ENCODE data around the gene SMC1B. TPM values are rescaled to one million over a fixed set of nuclear protein-coding genes. Genes with fewer than 3 reads are reported as not detected.
A peak's percentile ranks its signal among the peaks of the same experiment; 100 is the strongest.

SMC1B gene
- total RNA-seq, 3 donors from 2014 or later, result not detected

DNA sequence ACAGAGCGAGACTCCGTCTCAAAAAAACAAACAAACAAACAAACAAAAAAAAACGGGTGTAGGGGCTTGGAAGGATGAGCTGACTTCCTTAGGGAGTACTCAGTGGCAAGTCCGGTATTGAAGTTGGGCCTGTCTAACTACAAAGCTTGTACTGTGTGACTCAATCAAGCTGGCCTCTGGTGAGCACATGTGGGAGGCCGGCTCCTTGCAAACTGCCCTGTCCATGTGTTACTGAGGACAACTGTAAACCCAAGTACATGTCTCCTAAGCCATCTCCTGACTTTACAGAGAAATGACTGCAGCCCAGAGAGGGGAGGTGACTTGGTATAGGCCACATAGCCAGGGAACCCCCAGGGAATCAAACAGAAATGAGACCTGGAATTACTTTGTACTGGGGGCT lies 11.7 kb upstream of the SMC1B start:
- H3K27ac ChIP-seq, result peak overlapping the region in 1 of 2 donors; percentile 21
- no peak overlapping the region for H3K4me3 ChIP-seq
- H3K36me3 ChIP-seq, result no peaks in the 10 kb centered on the region
- DNase-seq (ENCODE audit: low spot score in 2 of 2), result no peak
- H3K27me3 ChIP-seq, result no peaks in the 10 kb centered on the region
- intact Hi-C loops (cut with DNase I; ENCODE audit: low total_unique reads), result loop anchor here (1.0 kb wide), 1 partner anchor 10 kb away; no protein-coding TSS in a partner anchor
- TF ChIP-seq, protein P1, sequence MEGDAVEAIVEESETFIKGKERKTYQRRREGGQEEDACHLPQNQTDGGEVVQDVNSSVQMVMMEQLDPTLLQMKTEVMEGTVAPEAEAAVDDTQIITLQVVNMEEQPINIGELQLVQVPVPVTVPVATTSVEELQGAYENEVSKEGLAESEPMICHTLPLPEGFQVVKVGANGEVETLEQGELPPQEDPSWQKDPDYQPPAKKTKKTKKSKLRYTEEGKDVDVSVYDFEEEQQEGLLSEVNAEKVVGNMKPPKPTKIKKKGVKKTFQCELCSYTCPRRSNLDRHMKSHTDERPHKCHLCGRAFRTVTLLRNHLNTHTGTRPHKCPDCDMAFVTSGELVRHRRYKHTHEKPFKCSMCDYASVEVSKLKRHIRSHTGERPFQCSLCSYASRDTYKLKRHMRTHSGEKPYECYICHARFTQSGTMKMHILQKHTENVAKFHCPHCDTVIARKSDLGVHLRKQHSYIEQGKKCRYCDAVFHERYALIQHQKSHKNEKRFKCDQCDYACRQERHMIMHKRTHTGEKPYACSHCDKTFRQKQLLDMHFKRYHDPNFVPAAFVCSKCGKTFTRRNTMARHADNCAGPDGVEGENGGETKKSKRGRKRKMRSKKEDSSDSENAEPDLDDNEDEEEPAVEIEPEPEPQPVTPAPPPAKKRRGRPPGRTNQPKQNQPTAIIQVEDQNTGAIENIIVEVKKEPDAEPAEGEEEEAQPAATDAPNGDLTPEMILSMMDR (IDR thresholded peaks at IDR 0.05), result no peak
- no peak for TF ChIP-seq POLR2A (IDR thresholded peaks at IDR 0.05)
- no peaks in the 10 kb centered on the region for H3K4me1 ChIP-seq
- H3K9me3 ChIP-seq, result peaks cover 0 to 3% of the 10 kb centered on the region in 2 donors

DNA sequence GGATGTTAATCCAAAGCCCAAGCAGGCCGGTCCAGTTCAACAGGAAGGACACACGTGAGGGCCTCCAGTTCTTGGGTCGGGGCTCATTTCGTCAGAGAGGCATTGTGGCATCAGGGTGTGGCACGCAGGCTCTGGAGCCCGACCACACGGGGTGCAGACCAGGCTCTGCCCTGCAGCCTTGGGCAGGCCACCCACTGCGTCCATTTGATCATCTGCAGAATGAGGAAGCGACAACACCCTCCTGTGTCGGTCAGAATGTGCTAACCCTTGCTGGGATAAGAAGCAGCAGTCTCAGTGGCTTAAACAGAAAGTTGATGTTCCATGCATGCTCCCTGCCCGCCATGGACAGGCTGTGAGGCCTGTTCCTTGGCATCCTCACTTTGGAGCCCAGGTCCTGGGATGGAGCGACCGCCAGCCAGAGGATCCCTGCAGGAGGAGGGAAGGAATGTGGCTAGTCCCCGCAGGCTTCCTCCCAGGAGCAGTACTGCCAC lies 10.9 kb upstream of the SMC1B start:
- H3K9me3 ChIP-seq, result peaks cover 0 to 3% of the 10 kb centered on the region in 2 donors
- H3K4me3 ChIP-seq, result no peak overlapping the region
- no peaks in the 10 kb centered on the region for H3K27me3 ChIP-seq
- H3K36me3 ChIP-seq, result no peaks in the 10 kb centered on the region
- TF ChIP-seq POLR2AphosphoS5 (IDR thresholded peaks at IDR 0.05), result peak in 1 of 3 donors; percentile 20
- TF ChIP-seq POLR2A (IDR thresholded peaks at IDR 0.05), result no peak
- H3K27ac ChIP-seq, result peak overlapping the region in 1 of 2 donors; percentile 21
- DNase-seq (ENCODE audit: low spot score in 2 of 2), result peak; percentile 38 to 60
- no peaks in the 10 kb centered on the region for H3K4me1 ChIP-seq
- intact Hi-C loops (cut with DNase I; ENCODE audit: low total_unique reads), result no loop called here

DNA sequence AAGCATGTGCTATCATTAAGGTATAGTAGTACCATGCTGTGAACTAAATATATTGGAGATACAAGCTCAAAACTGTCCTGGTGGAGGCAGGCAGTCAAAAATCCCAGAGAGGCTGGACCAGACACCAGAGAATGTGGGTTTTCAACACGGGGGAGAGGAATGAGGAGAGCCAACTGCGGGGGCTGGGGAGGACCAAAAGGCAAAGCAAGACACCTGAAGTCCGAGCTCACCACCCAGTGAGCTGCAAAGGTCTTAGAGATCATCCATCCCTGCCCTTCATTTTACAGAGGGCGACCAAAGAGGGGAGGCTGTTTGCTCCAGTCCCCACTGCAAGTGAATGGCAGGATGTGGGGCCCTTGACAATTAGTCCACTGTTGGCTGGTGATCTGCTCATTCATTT lies 10.1 kb upstream of the SMC1B start:
- no peaks in the 10 kb centered on the region for H3K4me1 ChIP-seq
- peak overlapping the region in 1 of 2 donors; percentile 34 for H3K27ac ChIP-seq
- peaks cover 0 to 3% of the 10 kb centered on the region in 2 donors for H3K9me3 ChIP-seq
- intact Hi-C loops (cut with DNase I; ENCODE audit: low total_unique reads), result no loop called here
- H3K4me3 ChIP-seq, result no peak overlapping the region
- no peaks in the 10 kb centered on the region for H3K36me3 ChIP-seq
- no peak for TF ChIP-seq POLR2A (IDR thresholded peaks at IDR 0.05)
- no peak for TF ChIP-seq POLR2AphosphoS5 (IDR thresholded peaks at IDR 0.05)
- TF ChIP-seq, protein P1 (IDR thresholded peaks at IDR 0.05), result no peak
- no peaks in the 10 kb centered on the region for H3K27me3 ChIP-seq
- DNase-seq (ENCODE audit: low spot score in 2 of 2), result peak in 1 of 2 donors; percentile 22

DNA sequence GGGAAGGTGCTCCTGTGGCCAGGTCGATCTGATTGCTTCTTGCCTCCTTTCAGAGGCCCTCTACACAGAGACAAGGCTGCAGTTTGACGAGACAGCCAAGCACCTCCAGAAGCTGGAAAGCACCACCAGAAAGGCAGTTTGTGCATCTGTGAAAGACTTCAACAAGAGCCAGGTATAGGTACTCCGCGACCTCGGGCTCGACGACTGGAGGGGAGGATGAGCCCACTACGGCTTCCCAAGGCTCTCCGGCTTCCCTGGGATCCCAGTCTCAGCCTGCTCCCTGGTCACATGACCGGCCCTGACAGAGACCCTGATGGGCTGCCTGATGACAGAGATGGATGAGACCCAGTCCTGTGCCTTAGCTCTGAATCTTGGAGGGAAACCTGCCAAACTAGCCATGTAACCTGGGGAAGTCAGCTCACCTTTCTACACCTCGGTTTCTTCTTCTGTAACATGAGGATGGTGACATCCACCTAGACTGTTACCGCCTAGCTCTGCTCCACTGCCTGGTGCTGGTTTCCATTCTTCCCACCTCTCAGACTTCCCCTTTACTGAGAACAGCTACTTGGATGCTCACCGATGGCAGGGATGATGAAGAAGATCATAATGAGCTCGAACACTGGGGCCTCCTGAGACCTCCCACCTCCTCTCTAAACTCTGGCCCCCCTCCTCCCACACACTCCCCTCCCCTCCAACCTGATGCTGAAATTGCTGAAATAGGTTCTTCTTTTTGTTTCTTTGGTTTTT lies 9.0 kb upstream of the SMC1B start:
- TF ChIP-seq POLR2A (IDR thresholded peaks at IDR 0.05) (no peak), POLR2AphosphoS5 (IDR thresholded peaks at IDR 0.05) (no peak)
- TF ChIP-seq, protein P1 (IDR thresholded peaks at IDR 0.05), result no peak
- H3K27ac ChIP-seq, result no peak overlapping the region
- intact Hi-C loops (cut with DNase I; ENCODE audit: low total_unique reads), result no loop called here
- peak in 1 of 2 donors; percentile 33 for DNase-seq (ENCODE audit: low spot score in 2 of 2)
- no peak overlapping the region for H3K4me3 ChIP-seq
- peaks cover 0 to 3% of the 10 kb centered on the region in 2 donors for H3K9me3 ChIP-seq
- H3K36me3 ChIP-seq, result no peaks in the 10 kb centered on the region
- H3K4me1 ChIP-seq, result no peaks in the 10 kb centered on the region
- no peaks in the 10 kb centered on the region for H3K27me3 ChIP-seq

DNA sequence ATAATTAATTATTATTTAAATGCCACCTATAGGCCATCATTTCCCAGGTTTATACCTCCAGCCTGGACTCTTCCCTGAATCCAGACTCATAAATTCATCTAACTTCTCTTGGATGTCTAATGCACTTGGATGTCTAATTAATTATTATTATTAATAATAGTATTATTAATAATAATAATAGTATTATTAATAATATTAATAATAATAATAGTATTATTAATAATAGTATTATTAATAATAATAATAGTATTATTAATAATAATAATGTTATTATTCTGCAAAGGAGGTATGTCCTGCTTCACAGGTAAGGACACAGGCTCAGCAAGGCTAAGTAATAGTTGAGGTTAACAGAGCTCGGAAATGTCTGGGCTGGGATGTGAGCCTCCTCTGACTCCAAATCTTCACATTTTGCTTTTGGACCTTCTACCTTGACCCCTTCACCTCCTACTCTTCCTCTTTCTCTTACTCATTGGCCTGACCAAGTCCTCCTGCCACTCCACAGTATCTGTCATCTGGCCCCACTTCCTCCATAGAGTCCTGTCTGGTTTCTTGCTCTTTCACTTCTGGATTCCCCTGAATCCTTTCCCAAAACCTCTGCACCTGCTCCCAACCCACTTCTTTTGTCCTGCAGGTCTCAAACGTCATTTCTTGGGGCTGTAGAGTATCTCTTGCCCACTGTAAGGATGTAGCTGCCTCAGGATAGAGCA lies 8.1 kb upstream of the SMC1B start:
- peak in 1 of 2 donors; percentile 6 for DNase-seq (ENCODE audit: low spot score in 2 of 2)
- H3K9me3 ChIP-seq, result no peaks in the 10 kb centered on the region
- no peak overlapping the region for H3K27ac ChIP-seq
- H3K4me3 ChIP-seq, result no peak overlapping the region
- H3K27me3 ChIP-seq, result no peaks in the 10 kb centered on the region
- H3K36me3 ChIP-seq, result no peaks in the 10 kb centered on the region
- TF ChIP-seq, protein P1 (IDR thresholded peaks at IDR 0.05), result no peak
- intact Hi-C loops (cut with DNase I; ENCODE audit: low total_unique reads), result no loop called here
- no peaks in the 10 kb centered on the region for H3K4me1 ChIP-seq

Measured in breast epithelium (tissue), 4 donors.